CD4-positive, CD25-positive, alpha-beta regulatory T cell (primary cell): ENCODE data around the gene CORO2A. TPM values are rescaled to one million over a fixed set of nuclear protein-coding genes. Genes with fewer than 3 reads are reported as not detected.
"Not testable (repeated sequence)": the region's sequence is repeated elsewhere in the genome, so short reads cannot be mapped to it uniquely, and the experiment has no call there.

Source experiments
- ATAC-seq, 2 donors: fragments of 150-1000 bp; cut with Tn5 transposase; one replicate each; pipeline ENCODE4 v1.10.0; 2021; ENCODE audit warnings: low read depth in 2 of 2, moderate number of reproducible peaks in 2 of 2, moderate library complexity in 1 of 2
- DNase-seq, 3 donors: peaks; one replicate each; pipeline versions ENCODE4 v3.0.0 to v3.0.0-alpha.2; 2012 to 2022; ENCODE audit warnings: mixed read lengths in 1 of 3
- H3K27ac ChIP-seq: one replicate; pipeline ENCODE4 v1.7.0; 2013; ENCODE audit warnings: mild to moderate bottlenecking, low read length; ENCODE audit not compliant: insufficient read depth, poor library complexity, severe bottlenecking
- H3K27me3 ChIP-seq: one replicate; pipeline ENCODE4 v1.7.0; 2013; ENCODE audit warnings: low read length; ENCODE audit not compliant: control insufficient read depth, insufficient read depth
- H3K36me3 ChIP-seq: one replicate; pipeline ENCODE4 v1.7.0; 2013; ENCODE audit warnings: mild to moderate bottlenecking, low read length, moderate library complexity; ENCODE audit not compliant: control insufficient read depth, insufficient read depth
- H3K4me1 ChIP-seq: 2 replicates; pipeline ENCODE4 v1.7.0; 2013; ENCODE audit warnings: mild to moderate bottlenecking, low read length; ENCODE audit not compliant: insufficient read depth, control insufficient read depth, poor library complexity, severe bottlenecking
- H3K4me3 ChIP-seq: one replicate; pipeline ENCODE4 v1.7.0; 2013; ENCODE audit warnings: low read depth, mild to moderate bottlenecking, low read length, moderate library complexity
- H3K9me3 ChIP-seq, 2 experiments: 1 replicate in 1 of 2; 2 replicates in 1 of 2; pipeline ENCODE4 v1.7.0; 2013; ENCODE audit warnings: low read length in 2 of 2, mild to moderate bottlenecking in 1 of 2, moderate library complexity in 1 of 2; ENCODE audit not compliant: control insufficient read depth in 2 of 2
- H3K27ac Mint-ChIP-seq, 3 donors: one replicate each; pipeline ENCODE4 v1.8.0; 2020 to 2022; ENCODE audit warnings: mild to moderate bottlenecking in 3 of 3, mixed read lengths in 3 of 3, moderate library complexity in 2 of 3
- H3K27me3 Mint-ChIP-seq: one replicate; pipeline ENCODE4 v1.8.0; 2022; ENCODE audit warnings: mild to moderate bottlenecking, mixed read lengths
- H3K36me3 Mint-ChIP-seq: one replicate; pipeline ENCODE4 v1.8.0; 2020; ENCODE audit warnings: mixed read lengths
- H3K4me1 Mint-ChIP-seq, 4 donors: one replicate each; pipeline ENCODE4 v1.8.0; 2020 to 2022; ENCODE audit warnings: mixed read lengths in 4 of 4, mild to moderate bottlenecking in 1 of 4
- H3K4me3 Mint-ChIP-seq, 4 donors: one replicate each; pipeline ENCODE4 v1.8.0; 2020 to 2022; ENCODE audit warnings: mild to moderate bottlenecking in 4 of 4, mixed read lengths in 4 of 4, moderate library complexity in 3 of 4
- H3K9me3 Mint-ChIP-seq, 7 donors: one replicate each; pipeline ENCODE4 v1.8.0; 2020 to 2022; ENCODE audit warnings: mixed read lengths in 7 of 7, mild to moderate bottlenecking in 3 of 7, moderate library complexity in 2 of 7
- polyA plus RNA-seq, 4 donors: library from polyadenylated mRNA; unstranded; fragments of 300-500 nt; fragmentation: Illumina TruSeq; gene quantifications; one replicate each; pipeline ENCODE4 v1.2.3, GENCODE V29; 2021
- total RNA-seq: library from RNA; stranded (reverse); gene quantifications from one replicate; pipeline ENCODE4 v1.2.3, GENCODE V29; 2022

Gene CORO2A
- total and polyA plus RNA-seq, 5 donors from 2014 or later, result 13.4 to 27.0 (median 14.1) TPM

DNA sequence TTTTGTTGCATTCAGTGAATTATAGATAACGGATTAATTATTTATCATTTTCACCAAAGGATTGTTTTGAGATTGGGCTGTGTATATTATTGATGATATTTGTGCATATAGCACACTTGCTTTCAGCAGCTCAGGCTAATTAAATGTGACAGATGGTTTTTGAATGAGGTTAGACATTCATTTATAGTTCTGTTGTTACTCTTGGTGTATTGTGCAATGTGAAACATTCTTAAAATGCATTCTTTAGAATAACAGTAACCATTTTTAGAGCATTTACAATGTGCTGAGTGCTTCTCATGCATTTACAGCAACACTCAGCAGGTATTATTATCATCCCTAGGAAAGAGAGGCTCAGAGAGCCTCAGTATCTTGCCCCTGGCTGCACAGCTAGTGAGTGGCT, 112.1 kb downstream of the CORO2A start:
- Histone ChIP-seq H3K4me1 (peaks cover 52% of the 10 kb centered on the region), H3K36me3 (peaks cover 60% of the 10 kb centered on the region), H3K9me3 (no peaks in the 10 kb centered on the region), H3K4me3 (no peak overlapping the region), H3K27me3 (no peaks in the 10 kb centered on the region), H3K27ac (peak overlapping the region; percentile 34)
- DNase-seq (no peak), ATAC-seq (no peak)
- peaks cover 18 to 87% (median 63%) of the 10 kb centered on the region in 4 donors for H3K4me1 Mint-ChIP-seq
- H3K27ac Mint-ChIP-seq, result peak overlapping the region in 1 of 3 donors; percentile 90
- H3K4me3 Mint-ChIP-seq, result no peak overlapping the region
- no peaks in the 10 kb centered on the region for H3K9me3 Mint-ChIP-seq
- H3K36me3 Mint-ChIP-seq, result peaks cover 57% of the 10 kb centered on the region
- H3K27me3 Mint-ChIP-seq, result no peaks in the 10 kb centered on the region

- Histone ChIP-seq H3K27me3 (no peaks in the 10 kb centered on the region), H3K36me3 (peaks cover 47% of the 10 kb centered on the region), H3K27ac (no peak overlapping the region), H3K4me1 (peaks cover 59% of the 10 kb centered on the region), H3K4me3 (no peak overlapping the region), H3K9me3 (no peaks in the 10 kb centered on the region)
- Mint-ChIP-seq H3K4me3 (peak overlapping the region in 1 of 4 donors; percentile 22), H3K4me1 (peaks cover 21 to 88% (median 62%) of the 10 kb centered on the region in 4 donors), H3K27ac (peak overlapping the region; percentile 56 to 94 (median 83)), H3K27me3 (no peaks in the 10 kb centered on the region), H3K36me3 (peaks cover 45% of the 10 kb centered on the region), H3K9me3 (no peaks in the 10 kb centered on the region)
- DNase-seq (no peak), ATAC-seq (no peak)
Measured at GRCh38 chr9:98078895-98079294, 113.5 kb downstream of the CORO2A start.

- H3K9me3 Mint-ChIP-seq, H3K4me3 Mint-ChIP-seq, H3K9me3 ChIP-seq, ATAC-seq, DNase-seq, H3K4me3 ChIP-seq, H3K27me3 Mint-ChIP-seq, H3K27me3 ChIP-seq: not testable (repeated sequence)
- H3K4me1 Mint-ChIP-seq, result peaks cover 7 to 65% (median 44%) of the 10 kb centered on the region in 4 donors
- H3K27ac Mint-ChIP-seq, result peak overlapping the region; percentile 94 to 98 (median 96)
- Histone ChIP-seq H3K36me3 (peaks cover 24% of the 10 kb centered on the region), H3K4me1 (peaks cover 41% of the 10 kb centered on the region), H3K27ac (peak overlapping the region; percentile 84)
- peaks cover 27% of the 10 kb centered on the region for H3K36me3 Mint-ChIP-seq
Measured at GRCh38 chr9:98076514-98076890, 115.9 kb downstream of the CORO2A start.

GRCh38 chr9:98075332-98075805, 117.1 kb downstream of the CORO2A start:
- no peak for DNase-seq
- peak overlapping the region; percentile 66 for H3K4me3 ChIP-seq
- no peaks in the 10 kb centered on the region for H3K27me3 Mint-ChIP-seq

GRCh38 chr9:98074115-98074990, 118.1 kb downstream of the CORO2A start:
- Histone ChIP-seq H3K4me1 (peaks cover 35% of the 10 kb centered on the region), H3K4me3 (peak overlapping the region; percentile 18), H3K27ac (peak overlapping the region; percentile 84), H3K27me3 (no peaks in the 10 kb centered on the region), H3K9me3 (no peaks in the 10 kb centered on the region), H3K36me3 (peaks cover 9% of the 10 kb centered on the region)
- ATAC-seq, result peak in 1 of 2 donors; percentile 25
- Mint-ChIP-seq H3K27ac (peak overlapping the region; percentile 94 to 98 (median 96)), H3K4me3 (peak overlapping the region; percentile 36 to 90 (median 76)), H3K36me3 (peaks cover 19% of the 10 kb centered on the region), H3K27me3 (no peaks in the 10 kb centered on the region), H3K9me3 (no peaks in the 10 kb centered on the region), H3K4me1 (peaks cover 5 to 51% (median 37%) of the 10 kb centered on the region in 4 donors)
- DNase-seq, result peak; percentile 57 to 63 (median 59)

More at GRCh38 chr9:98075332-98075805, 117.1 kb downstream of the CORO2A start:
- Mint-ChIP-seq H3K9me3 (no peaks in the 10 kb centered on the region), H3K27ac (peak overlapping the region; percentile 94 to 98 (median 96)), H3K4me1 (peaks cover 5 to 57% (median 39%) of the 10 kb centered on the region in 4 donors), H3K36me3 (peaks cover 23% of the 10 kb centered on the region), H3K4me3 (peak overlapping the region; percentile 51 to 84 (median 60))
- Histone ChIP-seq H3K36me3 (peaks cover 13% of the 10 kb centered on the region), H3K4me1 (peaks cover 35% of the 10 kb centered on the region), H3K27ac (peak overlapping the region; percentile 84), H3K27me3 (no peaks in the 10 kb centered on the region), H3K9me3 (no peaks in the 10 kb centered on the region)
- peak; percentile 36 to 42 for ATAC-seq

DNA sequence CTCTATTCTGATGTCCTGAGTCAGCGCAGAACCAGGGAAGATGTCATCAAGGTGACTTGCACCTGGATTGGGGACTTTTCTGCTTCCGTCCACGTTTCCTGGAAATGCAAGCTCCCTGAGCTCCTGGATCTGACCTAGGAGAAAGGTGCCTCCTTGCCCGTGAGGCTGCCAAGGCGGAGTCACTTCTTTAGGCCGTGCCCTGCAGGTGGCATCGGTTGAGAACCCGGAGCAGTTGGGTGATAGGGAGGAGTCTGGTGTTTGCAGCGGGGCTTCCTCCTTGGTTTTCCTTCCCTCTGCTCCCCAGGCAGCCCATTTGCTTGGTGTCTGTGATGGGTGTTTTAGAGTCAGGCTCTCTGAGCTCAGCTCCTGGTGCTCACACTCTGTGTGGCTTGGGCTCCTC, 120.7 kb downstream of the CORO2A start:
- H3K9me3 Mint-ChIP-seq, result no peaks in the 10 kb centered on the region
- Histone ChIP-seq H3K27ac (no peak overlapping the region), H3K4me1 (peaks cover 28% of the 10 kb centered on the region), H3K36me3 (no peaks in the 10 kb centered on the region), H3K27me3 (no peaks in the 10 kb centered on the region), H3K9me3 (no peaks in the 10 kb centered on the region), H3K4me3 (no peak overlapping the region)
- DNase-seq (no peak), ATAC-seq (no peak)
- H3K27ac Mint-ChIP-seq, result peak overlapping the region in 1 of 3 donors; percentile 65
- H3K4me3 Mint-ChIP-seq, result no peak overlapping the region
- H3K36me3 Mint-ChIP-seq, result peaks cover 5% of the 10 kb centered on the region
- no peaks in the 10 kb centered on the region for H3K27me3 Mint-ChIP-seq
- peaks cover 5 to 43% (median 24%) of the 10 kb centered on the region in 4 donors for H3K4me1 Mint-ChIP-seq
